Endothelial cell of umbilical vein (primary cell): ENCODE data around the gene CACNA1B.

Experiments used
- EZH2 ChIP-seq: IDR thresholded peaks from 2 replicates; pipeline ENCODE4 v1.6.1; 2012; ENCODE audit warnings: borderline replicate concordance, low read depth, mild to moderate bottlenecking, moderate library complexity, low read length, inconsistent platforms; ENCODE audit not compliant: severe bottlenecking
- JUN ChIP-seq: IDR thresholded peaks from 2 replicates; pipeline ENCODE4 v1.6.1; 2011; ENCODE audit warnings: borderline replicate concordance, low read depth; ENCODE audit not compliant: insufficient read length, insufficient read depth
- MYC ChIP-seq: IDR thresholded peaks from one replicate; pipeline ENCODE4 v1.6.1; 2011; ENCODE audit warnings: mild to moderate bottlenecking, low read depth, low read length
- POLR2A ChIP-seq: IDR thresholded peaks from 2 replicates; pipeline ENCODE4 v1.6.1; 2012; ENCODE audit warnings: low read depth, mild to moderate bottlenecking, control low read depth, low read length
- POLR2AphosphoS5 ChIP-seq: IDR thresholded peaks from 2 replicates; pipeline ENCODE4 v1.6.1; 2012; ENCODE audit warnings: low read depth, mild to moderate bottlenecking, control low read depth, low read length, moderate library complexity; ENCODE audit not compliant: insufficient read depth
- TF ChIP-seq, protein P1 (sequence below), 2 donors: IDR thresholded peaks; 1 replicate in 1 of 2; 2 replicates in 1 of 2; pipeline ENCODE4 v1.5.1; 2011; ENCODE audit warnings: low read length in 2 of 2, mild to moderate bottlenecking in 2 of 2, moderate library complexity in 2 of 2, control low read depth in 1 of 2, inconsistent platforms in 1 of 2, low read depth in 1 of 2; ENCODE audit not compliant: insufficient read depth in 1 of 2; ENCODE audit errors: extremely low read depth in 1 of 2

DNA sequence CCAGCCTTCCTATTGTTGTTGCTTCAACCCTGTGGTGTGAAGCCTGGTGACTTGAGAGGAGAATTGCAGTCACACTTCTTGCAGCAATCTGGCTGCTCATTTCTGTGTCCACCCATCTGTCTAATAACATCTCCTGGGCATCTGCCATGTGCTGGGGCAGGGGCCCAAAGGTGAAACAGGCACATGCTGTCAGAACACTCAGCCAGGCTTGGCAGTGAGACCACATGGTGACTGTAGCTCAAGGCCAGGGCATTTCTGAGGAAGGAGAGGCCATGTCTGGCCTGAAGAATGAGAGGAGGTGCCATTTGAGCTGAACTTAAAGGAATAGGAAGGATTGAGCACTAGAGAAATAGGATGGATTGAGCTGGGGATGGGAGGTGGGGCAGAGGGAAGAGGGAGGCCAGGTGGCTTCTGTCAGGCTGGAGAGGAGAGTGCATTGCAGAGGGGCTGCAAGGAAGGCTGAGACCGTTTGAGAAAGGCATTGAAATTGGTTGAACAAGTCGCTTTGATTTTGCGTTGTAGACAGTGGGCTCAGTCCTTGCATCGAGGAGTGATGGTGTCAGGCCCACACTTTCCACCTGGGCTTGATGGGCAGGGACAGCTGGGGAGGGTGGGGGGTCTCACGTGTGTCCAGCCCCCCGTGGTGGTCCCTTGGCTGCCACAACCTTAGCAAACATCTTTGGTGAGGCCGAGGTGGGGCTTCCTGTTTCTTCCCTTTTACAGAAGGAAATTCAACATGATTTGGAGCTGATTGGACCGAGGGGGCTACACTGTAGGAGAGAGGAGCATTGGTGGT is 222.4 kb downstream of the CACNA1B start:
- TF ChIP-seq, protein P1, sequence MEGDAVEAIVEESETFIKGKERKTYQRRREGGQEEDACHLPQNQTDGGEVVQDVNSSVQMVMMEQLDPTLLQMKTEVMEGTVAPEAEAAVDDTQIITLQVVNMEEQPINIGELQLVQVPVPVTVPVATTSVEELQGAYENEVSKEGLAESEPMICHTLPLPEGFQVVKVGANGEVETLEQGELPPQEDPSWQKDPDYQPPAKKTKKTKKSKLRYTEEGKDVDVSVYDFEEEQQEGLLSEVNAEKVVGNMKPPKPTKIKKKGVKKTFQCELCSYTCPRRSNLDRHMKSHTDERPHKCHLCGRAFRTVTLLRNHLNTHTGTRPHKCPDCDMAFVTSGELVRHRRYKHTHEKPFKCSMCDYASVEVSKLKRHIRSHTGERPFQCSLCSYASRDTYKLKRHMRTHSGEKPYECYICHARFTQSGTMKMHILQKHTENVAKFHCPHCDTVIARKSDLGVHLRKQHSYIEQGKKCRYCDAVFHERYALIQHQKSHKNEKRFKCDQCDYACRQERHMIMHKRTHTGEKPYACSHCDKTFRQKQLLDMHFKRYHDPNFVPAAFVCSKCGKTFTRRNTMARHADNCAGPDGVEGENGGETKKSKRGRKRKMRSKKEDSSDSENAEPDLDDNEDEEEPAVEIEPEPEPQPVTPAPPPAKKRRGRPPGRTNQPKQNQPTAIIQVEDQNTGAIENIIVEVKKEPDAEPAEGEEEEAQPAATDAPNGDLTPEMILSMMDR (IDR thresholded peaks at IDR 0.05; ENCODE audit: extremely low read depth in 1 of 2, insufficient read depth in 1 of 2, low read depth in 1 of 2, low read length in 2 of 2), result no peak
- TF ChIP-seq JUN, result no peak
- no peak for TF ChIP-seq POLR2A
- no peak for TF ChIP-seq EZH2
- no peak for TF ChIP-seq POLR2AphosphoS5
- TF ChIP-seq MYC, result no peak
